K562 (cell line): ENCODE data around the gene CCDC194. TPM values are rescaled to one million over a fixed set of nuclear protein-coding genes. Genes with fewer than 3 reads are reported as not detected.

Experiments used
- CBFA2T2 ChIP-seq: fragments of 450-650 bp; conservative IDR thresholded peaks from 2 replicates; pipeline ENCODE4 v1.6.1; 2017; ENCODE audit warnings: mild to moderate bottlenecking
- MEF2D ChIP-seq: conservative IDR thresholded peaks from 2 replicates; pipeline ENCODE4 v1.6.1; 2016; ENCODE audit warnings: low read depth, missing genetic modification characterization, missing compliant biosample characterization
- NCOA1 ChIP-seq: fragments of 450-650 bp; IDR thresholded peaks from 2 replicates; pipeline ENCODE4 v1.6.1; 2016; ENCODE audit warnings: low read depth
- PYGO2 ChIP-seq: fragments of 450-650 bp; IDR thresholded peaks from 2 replicates; pipeline ENCODE4 v1.6.1; 2016; ENCODE audit warnings: mild to moderate bottlenecking, missing genetic modification characterization, moderate library complexity, missing compliant biosample characterization
- RB1 ChIP-seq: fragments of 450-650 bp; IDR thresholded peaks from 2 replicates; pipeline ENCODE4 v1.6.1; 2017; ENCODE audit warnings: low read depth, mild to moderate bottlenecking
- RBFOX2 ChIP-seq: fragments of 200-400 bp; formaldehyde crosslinking; IDR thresholded peaks from 2 replicates; pipeline ENCODE4 v1.6.1; 2017; ENCODE audit warnings: low read depth, mild to moderate bottlenecking, low read length, moderate library complexity
- RNF2 ChIP-seq: sonication (generic); IDR thresholded peaks from 2 replicates; pipeline ENCODE4 v1.6.1; 2016
- SETDB1 ChIP-seq: IDR thresholded peaks from one replicate; pipeline ENCODE4 v1.6.1; 2012; ENCODE audit warnings: low read length, control low read depth, inconsistent platforms
- SMARCC2 ChIP-seq: fragments of 450-650 bp; IDR thresholded peaks from 2 replicates; pipeline ENCODE4 v1.6.1; 2017; ENCODE audit warnings: antibody characterized with exemption, moderate library complexity, mild to moderate bottlenecking, low read depth
- SNIP1 ChIP-seq: fragments of 450-650 bp; IDR thresholded peaks from 2 replicates; pipeline ENCODE4 v1.7.1; 2017; ENCODE audit warnings: low read depth, mild to moderate bottlenecking
- SPI1 ChIP-seq: IDR thresholded peaks from 2 replicates; pipeline ENCODE4 v1.6.1; 2011; ENCODE audit warnings: low read depth, low read length, control low read depth, borderline replicate concordance
- TRIM28 ChIP-seq: fragments of 450-650 bp; IDR thresholded peaks from 2 replicates; pipeline ENCODE4 v1.6.1; 2017
- ZBTB8A ChIP-seq: fragments of 450-650 bp; IDR thresholded peaks from 2 replicates; pipeline ENCODE4 v1.6.1; 2018; ENCODE audit warnings: mild to moderate bottlenecking, moderate library complexity; ENCODE audit not compliant: partially characterized antibody
- ZNF121 ChIP-seq: sonication (generic); formaldehyde crosslinking; conservative IDR thresholded peaks from 2 replicates; pipeline ENCODE4 v1.8.0; 2022; ENCODE audit warnings: missing genetic modification reagents
- ZNF253 ChIP-seq: fragments of 250-450 bp; sonication (Bioruptor Pico); conservative IDR thresholded peaks from 2 replicates; pipeline ENCODE4 v1.6.1; 2021; ENCODE audit warnings: mild to moderate bottlenecking
- polyA plus RNA-seq, 8 experiments: library from polyadenylated mRNA; depleted of rRNA in 4 of 8; stranded (reverse) in 5 of 8; unstranded in 3 of 8; fragments of >200 nt; fragmentation: Nextera tagmentation in 2 of 8; fragmentation: Illumina TruSeq in 1 of 8; extraction: Ambion mirVana in 2 of 8; extraction: Trizol in 1 of 8; gene quantifications; 2 replicates each; pipeline versions ENCODE4 v1.2.1 to v1.2.3, GENCODE V29; 2011 to 2014; ENCODE audit warnings: inconsistent platforms in 1 of 8, missing spikeins in 1 of 8
- total RNA-seq, 7 experiments: library from RNA; depleted of rRNA in 6 of 7; stranded (reverse); fragments of >200 nt in 6 of 7; fragmentation: Illumina TruSeq in 2 of 7; extraction: Trizol in 2 of 7; gene quantifications; 2 replicates each; pipeline versions ENCODE4 v1.2.1 to v1.2.3, GENCODE V29; 2011 to 2021; ENCODE audit warnings: low replicate concordance in 1 of 7
- TF ChIP-seq, protein P1 (sequence below): sonication (generic); formaldehyde crosslinking; IDR thresholded peaks from 2 replicates; pipeline ENCODE4 v1.8.1; 2023; ENCODE audit warnings: mild to moderate bottlenecking, missing genetic modification reagents
- TF ChIP-seq, protein P2 (sequence below): fragments of 250-450 bp; sonication (Bioruptor Pico); IDR thresholded peaks from 2 replicates; pipeline ENCODE4 v1.8.0; 2021; ENCODE audit warnings: borderline replicate concordance, mild to moderate bottlenecking, moderate library complexity; ENCODE audit not compliant: poor library complexity, severe bottlenecking
- TF ChIP-seq, protein P3 (sequence below): fragments of 450-650 bp; IDR thresholded peaks from 2 replicates; pipeline ENCODE4 v1.6.1; 2014; ENCODE audit warnings: low read depth, mild to moderate bottlenecking, moderate library complexity, borderline replicate concordance
- TF ChIP-seq, protein P4 (sequence below): sonication (generic); formaldehyde crosslinking; IDR thresholded peaks from 2 replicates; pipeline ENCODE4 v1.8.0; 2022; ENCODE audit warnings: mild to moderate bottlenecking, missing genetic modification reagents

The CCDC194 gene
- total and polyA plus RNA-seq, 9 of the 15 experiments (the other 6 are each of a cell fraction or from before 2014, with no cell fraction given) = 0.13 to 1.3 (median 0.39) TPM; not detected in 3

DNA sequence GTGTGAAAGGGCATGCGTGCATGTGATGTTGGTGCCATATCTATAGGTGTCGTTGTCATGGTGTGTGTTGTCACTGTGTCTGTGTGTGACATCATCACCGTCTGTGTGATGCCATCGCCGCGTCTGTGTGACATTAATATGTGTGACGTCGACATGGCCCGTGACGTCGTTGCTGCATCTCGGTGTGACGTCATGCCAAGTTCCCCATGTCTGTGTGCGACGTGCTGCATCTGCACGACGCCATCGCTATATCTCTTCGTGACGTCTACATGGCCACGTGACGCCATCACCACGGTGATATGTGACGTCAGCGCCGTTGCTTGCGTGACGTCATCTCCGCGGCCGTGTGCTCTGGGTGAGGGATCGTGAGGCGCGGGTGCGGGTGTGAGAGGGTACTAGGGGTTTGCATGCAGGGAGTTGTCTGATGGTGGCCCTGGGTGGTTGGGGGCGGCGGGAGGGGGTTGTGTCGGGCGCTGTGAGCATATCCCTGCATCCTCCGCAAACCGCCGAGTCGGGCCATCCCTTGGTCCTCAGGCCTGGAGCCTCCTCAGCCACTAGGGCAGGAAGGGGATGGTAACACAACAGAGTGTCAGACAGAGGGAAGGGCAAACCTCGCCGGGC, 42.1 kb downstream of the CCDC194 start (continued):
- TF ChIP-seq ZBTB8A (no peak), NCOA1 (peak; percentile 100), RB1 (no peak), CBFA2T2 (no peak; the same call in 1 of the 2 replicates), ZNF121 (CRISPR knock-in tag) (no peak), RNF2 (no peak), TRIM28 (no peak), SETDB1 (no peak), SPI1 (no peak), MEF2D (tag) (0 out of 2 replicates have a peak, but pooled peaks have one; percentile 26), PYGO2 (no peak), RBFOX2 (no peak), SNIP1 (peak; percentile 53; the same call in 1 of the 2 replicates), SMARCC2 (no peak), ZNF253 (CRISPR knock-in tag) (no peak)
- TF ChIP-seq, protein P1, sequence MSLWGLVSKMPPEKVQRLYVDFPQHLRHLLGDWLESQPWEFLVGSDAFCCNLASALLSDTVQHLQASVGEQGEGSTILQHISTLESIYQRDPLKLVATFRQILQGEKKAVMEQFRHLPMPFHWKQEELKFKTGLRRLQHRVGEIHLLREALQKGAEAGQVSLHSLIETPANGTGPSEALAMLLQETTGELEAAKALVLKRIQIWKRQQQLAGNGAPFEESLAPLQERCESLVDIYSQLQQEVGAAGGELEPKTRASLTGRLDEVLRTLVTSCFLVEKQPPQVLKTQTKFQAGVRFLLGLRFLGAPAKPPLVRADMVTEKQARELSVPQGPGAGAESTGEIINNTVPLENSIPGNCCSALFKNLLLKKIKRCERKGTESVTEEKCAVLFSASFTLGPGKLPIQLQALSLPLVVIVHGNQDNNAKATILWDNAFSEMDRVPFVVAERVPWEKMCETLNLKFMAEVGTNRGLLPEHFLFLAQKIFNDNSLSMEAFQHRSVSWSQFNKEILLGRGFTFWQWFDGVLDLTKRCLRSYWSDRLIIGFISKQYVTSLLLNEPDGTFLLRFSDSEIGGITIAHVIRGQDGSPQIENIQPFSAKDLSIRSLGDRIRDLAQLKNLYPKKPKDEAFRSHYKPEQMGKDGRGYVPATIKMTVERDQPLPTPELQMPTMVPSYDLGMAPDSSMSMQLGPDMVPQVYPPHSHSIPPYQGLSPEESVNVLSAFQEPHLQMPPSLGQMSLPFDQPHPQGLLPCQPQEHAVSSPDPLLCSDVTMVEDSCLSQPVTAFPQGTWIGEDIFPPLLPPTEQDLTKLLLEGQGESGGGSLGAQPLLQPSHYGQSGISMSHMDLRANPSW (CRISPR knock-in tag) = 0 out of 2 replicates have a peak, but pooled peaks have one; percentile 47
- TF ChIP-seq, protein P2, sequence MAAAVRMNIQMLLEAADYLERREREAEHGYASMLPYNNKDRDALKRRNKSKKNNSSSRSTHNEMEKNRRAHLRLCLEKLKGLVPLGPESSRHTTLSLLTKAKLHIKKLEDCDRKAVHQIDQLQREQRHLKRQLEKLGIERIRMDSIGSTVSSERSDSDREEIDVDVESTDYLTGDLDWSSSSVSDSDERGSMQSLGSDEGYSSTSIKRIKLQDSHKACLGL = no peak
- TF ChIP-seq, protein P3, sequence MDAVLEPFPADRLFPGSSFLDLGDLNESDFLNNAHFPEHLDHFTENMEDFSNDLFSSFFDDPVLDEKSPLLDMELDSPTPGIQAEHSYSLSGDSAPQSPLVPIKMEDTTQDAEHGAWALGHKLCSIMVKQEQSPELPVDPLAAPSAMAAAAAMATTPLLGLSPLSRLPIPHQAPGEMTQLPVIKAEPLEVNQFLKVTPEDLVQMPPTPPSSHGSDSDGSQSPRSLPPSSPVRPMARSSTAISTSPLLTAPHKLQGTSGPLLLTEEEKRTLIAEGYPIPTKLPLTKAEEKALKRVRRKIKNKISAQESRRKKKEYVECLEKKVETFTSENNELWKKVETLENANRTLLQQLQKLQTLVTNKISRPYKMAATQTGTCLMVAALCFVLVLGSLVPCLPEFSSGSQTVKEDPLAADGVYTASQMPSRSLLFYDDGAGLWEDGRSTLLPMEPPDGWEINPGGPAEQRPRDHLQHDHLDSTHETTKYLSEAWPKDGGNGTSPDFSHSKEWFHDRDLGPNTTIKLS = no peak
- TF ChIP-seq, protein P4, sequence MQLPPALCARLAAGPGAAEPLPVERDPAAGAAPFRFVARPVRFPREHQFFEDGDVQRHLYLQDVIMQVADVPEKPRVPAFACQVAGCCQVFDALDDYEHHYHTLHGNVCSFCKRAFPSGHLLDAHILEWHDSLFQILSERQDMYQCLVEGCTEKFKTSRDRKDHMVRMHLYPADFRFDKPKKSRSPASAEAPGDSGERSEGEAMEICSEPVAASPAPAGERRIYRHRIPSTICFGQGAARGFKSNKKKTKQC = no peak
